Chondrocyte (in vitro differentiated cells): ENCODE results near the gene SYNGR3. TPM values are rescaled to one million over a fixed set of nuclear protein-coding genes. Genes with fewer than 3 reads are reported as not detected.
"Not testable (repeated sequence)": the region's sequence is repeated elsewhere in the genome, so short reads cannot be mapped to it uniquely, and the experiment has no call there.

Experiments used
- DNase-seq: peaks from one replicate; pipeline ENCODE4 v3.0.0; 2021; ENCODE audit warnings: mixed read lengths, low spot score
- H3K27ac Mint-ChIP-seq: one replicate; pipeline ENCODE4 v1.8.0; 2021; ENCODE audit warnings: mild to moderate bottlenecking, moderate library complexity, mixed read lengths; ENCODE audit not compliant: unreplicated experiment
- H3K27me3 Mint-ChIP-seq: 2 replicates; pipeline ENCODE4 v1.8.0; 2021; ENCODE audit warnings: low read depth, mixed read lengths
- H3K36me3 Mint-ChIP-seq: 2 replicates; pipeline ENCODE4 v1.8.0; 2021; ENCODE audit warnings: low read depth, mixed read lengths
- H3K4me1 Mint-ChIP-seq: 2 replicates; pipeline ENCODE4 v1.8.0; 2021; ENCODE audit warnings: low read depth, mild to moderate bottlenecking, mixed read lengths
- H3K4me3 Mint-ChIP-seq: one replicate; pipeline ENCODE4 v1.8.0; 2021; ENCODE audit warnings: mild to moderate bottlenecking, moderate library complexity, mixed read lengths; ENCODE audit not compliant: unreplicated experiment
- H3K9me3 Mint-ChIP-seq: 2 replicates; pipeline ENCODE4 v1.8.0; 2021; ENCODE audit warnings: low read depth, mixed read lengths
- total RNA-seq: library from RNA; stranded (reverse); gene quantifications from 3 replicates; pipeline ENCODE4 v1.2.1, GENCODE V29; 2021
- TF ChIP-seq, protein P1 (sequence below): fragments of 200-600 bp; sonication (generic); IDR thresholded peaks from 2 replicates; pipeline ENCODE4 v1.5.0; 2021; ENCODE audit warnings: antibody characterized with exemption, mild to moderate bottlenecking, moderate library complexity

SYNGR3 gene
- total RNA-seq, 1 donor from 2014 or later: 0.67 TPM

DNA sequence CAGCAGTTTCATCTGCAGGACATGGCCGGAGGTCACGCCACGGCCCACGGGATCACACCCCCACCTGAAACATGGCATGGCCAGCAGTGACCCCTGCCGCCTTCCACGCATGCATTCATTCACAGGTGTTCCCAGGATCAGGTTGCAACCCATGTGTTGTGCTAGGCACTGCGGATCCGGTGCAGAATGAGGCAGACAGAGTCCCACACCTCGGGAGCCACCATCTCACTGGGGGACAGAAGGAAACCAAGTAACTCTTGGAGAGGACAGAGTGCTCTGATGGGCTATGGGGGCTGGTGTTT lies 42.5 kb upstream of the SYNGR3 start:
- Mint-ChIP-seq H3K4me1 (peaks cover 8% of the 10 kb centered on the region), H3K36me3 (no peaks in the 10 kb centered on the region), H3K27me3 (no peaks in the 10 kb centered on the region), H3K9me3 (no peaks in the 10 kb centered on the region), H3K27ac (no peak overlapping the region), H3K4me3 (no peak overlapping the region)
- TF ChIP-seq, protein P1, sequence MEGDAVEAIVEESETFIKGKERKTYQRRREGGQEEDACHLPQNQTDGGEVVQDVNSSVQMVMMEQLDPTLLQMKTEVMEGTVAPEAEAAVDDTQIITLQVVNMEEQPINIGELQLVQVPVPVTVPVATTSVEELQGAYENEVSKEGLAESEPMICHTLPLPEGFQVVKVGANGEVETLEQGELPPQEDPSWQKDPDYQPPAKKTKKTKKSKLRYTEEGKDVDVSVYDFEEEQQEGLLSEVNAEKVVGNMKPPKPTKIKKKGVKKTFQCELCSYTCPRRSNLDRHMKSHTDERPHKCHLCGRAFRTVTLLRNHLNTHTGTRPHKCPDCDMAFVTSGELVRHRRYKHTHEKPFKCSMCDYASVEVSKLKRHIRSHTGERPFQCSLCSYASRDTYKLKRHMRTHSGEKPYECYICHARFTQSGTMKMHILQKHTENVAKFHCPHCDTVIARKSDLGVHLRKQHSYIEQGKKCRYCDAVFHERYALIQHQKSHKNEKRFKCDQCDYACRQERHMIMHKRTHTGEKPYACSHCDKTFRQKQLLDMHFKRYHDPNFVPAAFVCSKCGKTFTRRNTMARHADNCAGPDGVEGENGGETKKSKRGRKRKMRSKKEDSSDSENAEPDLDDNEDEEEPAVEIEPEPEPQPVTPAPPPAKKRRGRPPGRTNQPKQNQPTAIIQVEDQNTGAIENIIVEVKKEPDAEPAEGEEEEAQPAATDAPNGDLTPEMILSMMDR: no peak
- peak; percentile 79 for DNase-seq

DNA sequence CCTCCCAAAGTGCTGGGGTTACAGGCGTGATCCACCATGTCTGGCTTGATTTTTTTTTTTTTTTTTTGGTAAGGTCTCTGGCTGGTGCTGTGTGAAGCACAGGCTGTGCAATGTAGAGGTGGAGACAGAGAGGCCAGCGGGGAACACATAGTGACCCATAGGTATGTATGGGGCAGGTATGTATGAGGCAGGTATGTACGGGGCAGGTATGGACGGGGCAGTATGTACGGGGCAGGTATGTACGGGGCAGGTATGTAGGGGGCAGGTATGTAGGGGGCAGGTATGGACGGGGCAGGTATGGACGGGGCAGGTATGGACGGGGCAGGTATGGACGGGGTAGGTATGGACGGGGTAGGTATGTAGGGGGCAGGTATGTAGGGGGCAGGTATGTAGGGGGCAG lies 40.3 kb upstream of the SYNGR3 start:
- Mint-ChIP-seq H3K4me1 (no peaks in the 10 kb centered on the region), H3K27me3 (no peaks in the 10 kb centered on the region), H3K4me3 (no peak overlapping the region), H3K36me3 (no peaks in the 10 kb centered on the region), H3K27ac (no peak overlapping the region), H3K9me3 (no peaks in the 10 kb centered on the region)
- DNase-seq: no peak
- TF ChIP-seq, protein P1: no peak

DNA sequence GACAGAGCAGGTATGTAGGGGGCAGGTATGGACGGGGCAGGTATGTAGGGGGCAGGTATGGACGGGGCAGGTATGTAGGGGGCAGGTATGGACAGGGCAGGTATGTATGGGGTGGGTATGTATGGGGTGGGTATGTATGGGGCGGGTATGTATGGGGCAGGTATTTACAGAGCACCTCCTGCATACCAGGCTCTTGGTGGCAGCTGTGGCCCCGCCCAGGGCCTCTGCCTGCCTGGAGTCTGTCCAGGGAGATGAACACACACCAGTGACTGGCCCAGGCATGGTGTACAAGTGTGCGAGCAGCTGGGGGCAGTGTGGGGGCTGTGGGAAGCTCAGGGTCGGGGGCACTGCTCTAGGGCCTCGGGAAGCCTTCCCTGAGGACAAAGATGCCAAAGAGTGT lies 39.7 kb upstream of the SYNGR3 start:
- no peaks in the 10 kb centered on the region for H3K36me3 Mint-ChIP-seq
- DNase-seq: no peak
- no peak overlapping the region for H3K4me3 Mint-ChIP-seq
- H3K27ac Mint-ChIP-seq: no peak overlapping the region
- no peaks in the 10 kb centered on the region for H3K9me3 Mint-ChIP-seq
- H3K27me3 Mint-ChIP-seq: no peaks in the 10 kb centered on the region
- TF ChIP-seq, protein P1: no peak
- H3K4me1 Mint-ChIP-seq: no peaks in the 10 kb centered on the region

DNA sequence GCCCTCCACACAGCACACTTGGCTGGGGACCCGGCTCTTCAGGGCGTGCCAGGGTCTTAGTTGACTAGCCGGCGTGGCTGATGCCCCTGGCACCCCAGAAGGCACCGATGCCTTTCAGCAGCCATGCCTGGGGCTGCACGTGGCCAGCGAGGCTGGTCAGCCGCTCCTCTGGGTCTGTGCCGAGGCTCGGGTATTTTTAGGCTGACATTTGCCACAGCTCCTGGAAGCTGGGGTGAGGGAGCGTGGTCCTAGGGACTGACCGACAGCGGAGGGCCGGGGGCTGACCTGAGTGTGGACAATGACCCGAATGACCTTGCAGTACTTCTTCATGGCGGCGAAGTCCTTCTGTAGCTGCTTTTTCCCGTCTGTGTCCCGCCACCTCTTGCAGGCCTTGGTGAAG lies 39.2 kb upstream of the SYNGR3 start:
- Mint-ChIP-seq H3K4me1 (no peaks in the 10 kb centered on the region), H3K27me3 (no peaks in the 10 kb centered on the region), H3K36me3 (no peaks in the 10 kb centered on the region), H3K9me3 (no peaks in the 10 kb centered on the region), H3K27ac (no peak overlapping the region), H3K4me3 (no peak overlapping the region)
- TF ChIP-seq, protein P1: no peak
- no peak for DNase-seq

DNA sequence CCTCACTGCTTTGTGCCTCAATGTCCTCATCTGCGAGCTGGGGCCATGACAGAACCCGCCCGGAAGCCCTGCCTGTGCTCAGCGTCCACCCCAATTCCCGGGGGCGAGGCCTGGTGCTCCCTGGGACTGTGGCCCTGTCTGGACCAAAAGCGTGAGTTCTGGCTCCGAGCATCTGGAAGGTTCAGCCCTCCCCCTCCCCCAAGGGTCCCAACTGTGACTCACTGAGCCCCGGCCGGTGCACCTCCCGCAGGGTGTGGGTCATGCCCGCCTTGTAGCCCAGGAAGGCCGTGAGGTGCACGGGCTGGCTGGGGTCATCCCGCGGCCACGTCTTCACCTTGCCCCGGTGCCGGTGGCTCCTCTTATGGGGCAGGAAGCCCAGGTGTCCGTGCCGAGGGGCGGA lies 36.0 kb upstream of the SYNGR3 start:
- Mint-ChIP-seq H3K9me3 (no peaks in the 10 kb centered on the region), H3K4me3 (no peak overlapping the region), H3K4me1 (no peaks in the 10 kb centered on the region), H3K27ac (no peak overlapping the region), H3K36me3 (no peaks in the 10 kb centered on the region), H3K27me3 (no peaks in the 10 kb centered on the region)
- DNase-seq: peak; percentile 85
- TF ChIP-seq, protein P1: no peak

DNA sequence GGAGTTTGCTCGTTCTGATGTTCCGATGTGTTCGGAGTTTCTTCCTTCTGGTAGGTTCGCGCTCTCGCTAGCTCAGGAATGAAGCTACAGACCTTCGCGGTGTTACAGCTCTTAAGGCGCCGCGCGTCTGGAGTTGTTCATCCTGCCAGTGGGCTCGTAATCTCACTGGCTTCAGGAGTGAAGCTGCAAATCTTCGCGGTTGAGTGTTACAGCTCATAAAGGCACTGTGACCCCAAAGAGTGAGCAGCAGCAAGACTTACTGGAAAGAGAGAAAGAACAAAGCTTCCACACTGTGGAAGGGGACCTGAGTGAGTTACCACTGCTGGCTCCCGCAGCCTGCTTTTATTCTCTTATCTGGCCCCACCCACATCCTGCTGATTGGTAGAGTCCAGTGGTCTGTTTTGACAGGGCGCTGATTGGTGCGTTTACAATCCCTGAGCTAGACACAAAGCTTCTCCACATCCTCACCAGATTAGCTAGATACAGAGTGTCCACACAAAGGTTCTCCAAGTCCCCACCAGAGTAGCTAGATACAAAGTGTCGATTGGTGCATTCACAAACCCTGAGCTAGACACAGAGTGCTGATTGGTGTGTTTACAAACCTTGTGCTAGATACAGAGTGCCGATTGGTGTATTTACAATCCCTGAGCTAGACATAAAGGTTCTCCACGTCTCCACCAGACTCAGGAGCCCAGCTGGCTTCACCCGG lies 32.2 kb upstream of the SYNGR3 start:
- H3K9me3 Mint-ChIP-seq, H3K27ac Mint-ChIP-seq, H3K4me3 Mint-ChIP-seq, H3K36me3 Mint-ChIP-seq, H3K27me3 Mint-ChIP-seq, DNase-seq: not testable (repeated sequence)
- peaks cover 28% of the 10 kb centered on the region for H3K4me1 Mint-ChIP-seq

DNA sequence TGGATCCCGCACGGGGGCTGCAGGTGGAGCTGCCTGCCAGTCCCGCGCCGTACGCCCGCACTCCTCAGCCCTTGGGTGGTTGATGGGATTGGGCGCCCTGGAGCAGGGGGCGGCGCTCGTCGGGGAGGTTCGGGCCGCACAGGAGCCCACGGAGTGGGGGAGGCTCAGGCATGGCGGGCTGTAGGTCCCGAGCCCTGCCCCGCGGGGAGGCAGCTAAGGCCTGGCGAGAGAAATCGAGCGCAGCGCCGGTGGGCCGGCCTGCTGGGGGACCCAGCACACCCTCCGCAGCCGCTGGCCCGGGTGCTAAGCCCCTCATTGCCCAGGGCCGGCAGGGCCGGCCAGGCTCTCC lies 31.7 kb upstream of the SYNGR3 start:
- H3K4me3 Mint-ChIP-seq, H3K36me3 Mint-ChIP-seq, H3K27me3 Mint-ChIP-seq, H3K9me3 Mint-ChIP-seq, H3K27ac Mint-ChIP-seq: not testable (repeated sequence)
- peaks cover 33% of the 10 kb centered on the region for H3K4me1 Mint-ChIP-seq
- peak; percentile 75 for DNase-seq
